ENCODE measurements around the gene MRPL20. TPM values are rescaled to one million over a fixed set of nuclear protein-coding genes. Genes with fewer than 3 reads are reported as not detected.

MRPL20 gene
- total RNA-seq, 1 donor from 2014 or later, result 125 TPM

Other genes with a start within 250 kb of the MRPL20 start
- not detected in 2 replicates for gene TTLL10, start 233.4 kb downstream of the MRPL20 start, total RNA-seq
- 0.58 TPM in 1 of 2 replicates, not detected in the other for gene TNFRSF18, start 200.7 kb downstream of the MRPL20 start, total RNA-seq
- 5.6 and 58.5 TPM in 2 replicates for gene TNFRSF4, start 193.1 kb downstream of the MRPL20 start, total RNA-seq
- 272 and 308 TPM in 2 replicates for gene SDF4, start 175.3 kb downstream of the MRPL20 start, total RNA-seq
- 47.9 and 63.4 TPM in 2 replicates for gene B3GALT6, start 175.1 kb downstream of the MRPL20 start, total RNA-seq
- 0.76 and 1.7 TPM in 2 replicates for gene C1QTNF12, start 160.6 kb downstream of the MRPL20 start, total RNA-seq
- 44.4 and 80.3 TPM in 2 replicates for gene UBE2J2, start 133.4 kb downstream of the MRPL20 start, total RNA-seq
- gene SCNN1D, start 126.9 kb downstream of the MRPL20 start, total RNA-seq, result 0.34 and 1.4 TPM in 2 replicates
- gene ACAP3, start 99.4 kb downstream of the MRPL20 start, total RNA-seq, result 33.6 and 62.4 TPM in 2 replicates
- 32.1 and 36.2 TPM in 2 replicates for gene PUSL1, start 98.7 kb downstream of the MRPL20 start, total RNA-seq
- gene INTS11, start 82.6 kb downstream of the MRPL20 start, total RNA-seq, result 104 and 110 TPM in 2 replicates
- gene CPTP, start 82.5 kb downstream of the MRPL20 start, total RNA-seq, result 46.5 and 56.5 TPM in 2 replicates
- 0.35 TPM in 1 of 2 replicates, not detected in the other for gene TAS1R3, start 76.0 kb downstream of the MRPL20 start, total RNA-seq
- gene DVL1, start 57.9 kb downstream of the MRPL20 start, total RNA-seq, result 56.5 and 56.9 TPM in 2 replicates
- gene MXRA8, start 48.7 kb downstream of the MRPL20 start, total RNA-seq, result 25.8 and 39.1 TPM in 2 replicates
- 145 and 181 TPM in 2 replicates for gene AURKAIP1, start 32.1 kb downstream of the MRPL20 start, total RNA-seq
- 111 and 189 TPM in 2 replicates for gene CCNL2, start 8.0 kb downstream of the MRPL20 start, total RNA-seq
- gene ANKRD65, start 14.0 kb upstream of the MRPL20 start, total RNA-seq, result 0.34 TPM in 1 of 2 replicates, not detected in the other
- gene VWA1, start 28.4 kb upstream of the MRPL20 start, total RNA-seq, result 21.4 and 34.8 TPM in 2 replicates
- gene ATAD3C, start 42.4 kb upstream of the MRPL20 start, total RNA-seq, result not detected in 2 replicates
- 22.6 and 37.5 TPM in 2 replicates for gene ATAD3B, start 64.5 kb upstream of the MRPL20 start, total RNA-seq
- gene ATAD3A, start 104.9 kb upstream of the MRPL20 start, total RNA-seq, result 48.3 and 54.5 TPM in 2 replicates
- gene TMEM240, start 133.3 kb upstream of the MRPL20 start, total RNA-seq, result 1.7 and 3.4 TPM in 2 replicates
- gene SSU72, start 167.6 kb upstream of the MRPL20 start, total RNA-seq, result 106 and 136 TPM in 2 replicates
- gene FNDC10, start 192.8 kb upstream of the MRPL20 start, total RNA-seq, result 5.2 and 9.9 TPM in 2 replicates
- 56.8 and 81.2 TPM in 2 replicates for gene MIB2, start 208.2 kb upstream of the MRPL20 start, total RNA-seq
- 0.58 and 3.2 TPM in 2 replicates for gene MMP23B, start 224.9 kb upstream of the MRPL20 start, total RNA-seq

Measured in glomerular endothelial cell (primary cell).